ENCODE results near the gene FDX2. TPM values are rescaled to one million over a fixed set of nuclear protein-coding genes. Genes with fewer than 3 reads are reported as not detected.

The FDX2 gene
- total RNA-seq, 1 experiment from 2014 or later = 25.5 TPM

GRCh38 chr19:10295305-10295846 lies 20.4 kb downstream of the FDX2 start:
- H3K4me3 ChIP-seq (ENCODE audit: low read depth in 2 of 2, low read length in 2 of 2) = no peak overlapping the region
- H3K9me3 ChIP-seq (ENCODE audit: control insufficient read depth, insufficient read depth, low read depth, low read length) = no peaks in the 10 kb centered on the region
- H3K27ac ChIP-seq (ENCODE audit: low read length) = no peak overlapping the region
- ATAC-seq (no peak), DNase-seq (ENCODE audit: low read depth, low spot score) (no peak)
- BruUV-seq (replicated peaks) = no TSS peak
- H3K4me1 ChIP-seq (ENCODE audit: control insufficient read depth, insufficient read depth, low read length) = no peaks in the 10 kb centered on the region
- in situ Hi-C loops (cut with HindIII; ENCODE audit: low pct_unique_long_range_greater_than_20kb, low sequenced_read_pairs) (no loop called here), intact Hi-C loops (cut with micrococcal nuclease; ENCODE audit: unreplicated experiment) (no loop called here)
- H3K27me3 ChIP-seq (ENCODE audit: control insufficient read depth, insufficient read depth, low read length) = no peaks in the 10 kb centered on the region
- no peaks in the 10 kb centered on the region for H3K36me3 ChIP-seq (ENCODE audit: control insufficient read depth, insufficient read depth, low read length)
- CTCF ChIA-PET = no interaction called here
- POLR2A ChIA-PET = no interaction called here
- TF ChIP-seq, protein P1, sequence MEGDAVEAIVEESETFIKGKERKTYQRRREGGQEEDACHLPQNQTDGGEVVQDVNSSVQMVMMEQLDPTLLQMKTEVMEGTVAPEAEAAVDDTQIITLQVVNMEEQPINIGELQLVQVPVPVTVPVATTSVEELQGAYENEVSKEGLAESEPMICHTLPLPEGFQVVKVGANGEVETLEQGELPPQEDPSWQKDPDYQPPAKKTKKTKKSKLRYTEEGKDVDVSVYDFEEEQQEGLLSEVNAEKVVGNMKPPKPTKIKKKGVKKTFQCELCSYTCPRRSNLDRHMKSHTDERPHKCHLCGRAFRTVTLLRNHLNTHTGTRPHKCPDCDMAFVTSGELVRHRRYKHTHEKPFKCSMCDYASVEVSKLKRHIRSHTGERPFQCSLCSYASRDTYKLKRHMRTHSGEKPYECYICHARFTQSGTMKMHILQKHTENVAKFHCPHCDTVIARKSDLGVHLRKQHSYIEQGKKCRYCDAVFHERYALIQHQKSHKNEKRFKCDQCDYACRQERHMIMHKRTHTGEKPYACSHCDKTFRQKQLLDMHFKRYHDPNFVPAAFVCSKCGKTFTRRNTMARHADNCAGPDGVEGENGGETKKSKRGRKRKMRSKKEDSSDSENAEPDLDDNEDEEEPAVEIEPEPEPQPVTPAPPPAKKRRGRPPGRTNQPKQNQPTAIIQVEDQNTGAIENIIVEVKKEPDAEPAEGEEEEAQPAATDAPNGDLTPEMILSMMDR (IDR thresholded peaks at IDR 0.05) = no peak
- no peak for TF ChIP-seq SIN3A (IDR thresholded peaks at IDR 0.05; ENCODE audit: borderline replicate concordance, insufficient read depth, low read depth, low read length)
- no peak for TF ChIP-seq TCF7L2 (IDR thresholded peaks at IDR 0.05; ENCODE audit: low read depth, low read length)
- TF ChIP-seq, protein P2, sequence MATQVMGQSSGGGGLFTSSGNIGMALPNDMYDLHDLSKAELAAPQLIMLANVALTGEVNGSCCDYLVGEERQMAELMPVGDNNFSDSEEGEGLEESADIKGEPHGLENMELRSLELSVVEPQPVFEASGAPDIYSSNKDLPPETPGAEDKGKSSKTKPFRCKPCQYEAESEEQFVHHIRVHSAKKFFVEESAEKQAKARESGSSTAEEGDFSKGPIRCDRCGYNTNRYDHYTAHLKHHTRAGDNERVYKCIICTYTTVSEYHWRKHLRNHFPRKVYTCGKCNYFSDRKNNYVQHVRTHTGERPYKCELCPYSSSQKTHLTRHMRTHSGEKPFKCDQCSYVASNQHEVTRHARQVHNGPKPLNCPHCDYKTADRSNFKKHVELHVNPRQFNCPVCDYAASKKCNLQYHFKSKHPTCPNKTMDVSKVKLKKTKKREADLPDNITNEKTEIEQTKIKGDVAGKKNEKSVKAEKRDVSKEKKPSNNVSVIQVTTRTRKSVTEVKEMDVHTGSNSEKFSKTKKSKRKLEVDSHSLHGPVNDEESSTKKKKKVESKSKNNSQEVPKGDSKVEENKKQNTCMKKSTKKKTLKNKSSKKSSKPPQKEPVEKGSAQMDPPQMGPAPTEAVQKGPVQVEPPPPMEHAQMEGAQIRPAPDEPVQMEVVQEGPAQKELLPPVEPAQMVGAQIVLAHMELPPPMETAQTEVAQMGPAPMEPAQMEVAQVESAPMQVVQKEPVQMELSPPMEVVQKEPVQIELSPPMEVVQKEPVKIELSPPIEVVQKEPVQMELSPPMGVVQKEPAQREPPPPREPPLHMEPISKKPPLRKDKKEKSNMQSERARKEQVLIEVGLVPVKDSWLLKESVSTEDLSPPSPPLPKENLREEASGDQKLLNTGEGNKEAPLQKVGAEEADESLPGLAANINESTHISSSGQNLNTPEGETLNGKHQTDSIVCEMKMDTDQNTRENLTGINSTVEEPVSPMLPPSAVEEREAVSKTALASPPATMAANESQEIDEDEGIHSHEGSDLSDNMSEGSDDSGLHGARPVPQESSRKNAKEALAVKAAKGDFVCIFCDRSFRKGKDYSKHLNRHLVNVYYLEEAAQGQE (IDR thresholded peaks at IDR 0.05; ENCODE audit: insufficient read depth in 1 of 2, low read depth in 2 of 2, low read length in 1 of 2) = no peak
- TF ChIP-seq POLR2AphosphoS5 (IDR thresholded peaks at IDR 0.05; ENCODE audit: low read depth, low read length) = no peak

DNA sequence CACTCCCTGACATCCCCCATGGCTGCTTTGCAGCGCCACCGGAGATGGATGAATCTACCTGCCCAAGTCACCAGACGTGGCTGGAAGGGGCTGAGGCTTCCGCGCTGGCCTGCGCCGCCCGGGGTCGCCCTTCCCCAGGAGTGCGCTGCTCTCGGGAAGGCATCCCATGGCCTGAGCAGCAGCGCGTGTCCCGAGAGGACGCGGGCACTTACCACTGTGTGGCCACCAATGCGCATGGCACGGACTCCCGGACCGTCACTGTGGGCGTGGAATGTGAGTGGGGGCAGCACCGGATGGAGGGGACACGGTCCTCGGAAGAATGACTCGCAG lies 21.5 kb downstream of the FDX2 start:
- in situ Hi-C loops (cut with HindIII; ENCODE audit: low pct_unique_long_range_greater_than_20kb, low sequenced_read_pairs) = no loop called here
- CTCF ChIA-PET = no interaction called here
- intact Hi-C loops (cut with micrococcal nuclease; ENCODE audit: unreplicated experiment) = no loop called here
- Histone ChIP-seq H3K27ac (ENCODE audit: low read length) (no peak overlapping the region), H3K4me3 (ENCODE audit: low read depth in 2 of 2, low read length in 2 of 2) (no peak overlapping the region), H3K4me1 (ENCODE audit: control insufficient read depth, insufficient read depth, low read length) (no peaks in the 10 kb centered on the region), H3K9me3 (ENCODE audit: control insufficient read depth, insufficient read depth, low read depth, low read length) (no peaks in the 10 kb centered on the region), H3K36me3 (ENCODE audit: control insufficient read depth, insufficient read depth, low read length) (no peaks in the 10 kb centered on the region), H3K27me3 (ENCODE audit: control insufficient read depth, insufficient read depth, low read length) (no peaks in the 10 kb centered on the region)
- POLR2A ChIA-PET = no interaction called here
- no TSS peak for BruUV-seq (replicated peaks)
- TF ChIP-seq, protein P2 (IDR thresholded peaks at IDR 0.05; ENCODE audit: insufficient read depth in 1 of 2, low read depth in 2 of 2, low read length in 1 of 2) = no peak
- TF ChIP-seq POLR2AphosphoS5 (IDR thresholded peaks at IDR 0.05; ENCODE audit: low read depth, low read length) (no peak), SIN3A (IDR thresholded peaks at IDR 0.05; ENCODE audit: borderline replicate concordance, insufficient read depth, low read depth, low read length) (no peak), TCF7L2 (IDR thresholded peaks at IDR 0.05; ENCODE audit: low read depth, low read length) (no peak)
- TF ChIP-seq, protein P1 (IDR thresholded peaks at IDR 0.05) = no peak
- ATAC-seq = no peak
- DNase-seq (ENCODE audit: low read depth, low spot score) = no peak

All from Panc1 (cell line).